ENCODE results near the gene CXCR4.

The CXCR4 gene

GRCh38 chr2:136069773-136070172 is 48.2 kb downstream of the CXCR4 start:
- no peak overlapping the region for H3K4me3 ChIP-seq (ENCODE audit: low read depth, low read length)
- no peak for DNase-seq (ENCODE audit: low read depth, low spot score)
- in situ Hi-C loops (cut with HindIII; ENCODE audit: low sequenced_read_pairs) = no loop called here
- no peak for TF ChIP-seq CTCF (IDR thresholded peaks at IDR 0.05; ENCODE audit: low read depth, low read length)

- in situ Hi-C loops (cut with HindIII; ENCODE audit: low sequenced_read_pairs) = no loop called here
- no peak for DNase-seq (ENCODE audit: low read depth, low spot score)
- no peak for TF ChIP-seq CTCF (IDR thresholded peaks at IDR 0.05; ENCODE audit: low read depth, low read length)
- no peak overlapping the region for H3K4me3 ChIP-seq (ENCODE audit: low read depth, low read length)
Measured at GRCh38 chr2:136068581-136069227, 49.2 kb downstream of the CXCR4 start.

- DNase-seq (ENCODE audit: low read depth, low spot score) = no peak
- no peak overlapping the region for H3K4me3 ChIP-seq (ENCODE audit: low read depth, low read length)
- no peak for TF ChIP-seq CTCF (IDR thresholded peaks at IDR 0.05; ENCODE audit: low read depth, low read length)
- in situ Hi-C loops (cut with HindIII; ENCODE audit: low sequenced_read_pairs) = no loop called here
Measured at GRCh38 chr2:136067897-136068580, 49.9 kb downstream of the CXCR4 start.

GRCh38 chr2:136067459-136067858 is 50.5 kb downstream of the CXCR4 start:
- H3K4me3 ChIP-seq (ENCODE audit: low read depth, low read length) = no peak overlapping the region
- TF ChIP-seq CTCF (IDR thresholded peaks at IDR 0.05; ENCODE audit: low read depth, low read length) = no peak
- DNase-seq (ENCODE audit: low read depth, low spot score) = no peak
- in situ Hi-C loops (cut with HindIII; ENCODE audit: low sequenced_read_pairs) = no loop called here

- no peak overlapping the region for H3K4me3 ChIP-seq (ENCODE audit: low read depth, low read length)
- no peak for DNase-seq (ENCODE audit: low read depth, low spot score)
- in situ Hi-C loops (cut with HindIII; ENCODE audit: low sequenced_read_pairs) = no loop called here
- TF ChIP-seq CTCF (IDR thresholded peaks at IDR 0.05; ENCODE audit: low read depth, low read length) = no peak
Measured at GRCh38 chr2:136065907-136066306, 52.0 kb downstream of the CXCR4 start.

- TF ChIP-seq CTCF (IDR thresholded peaks at IDR 0.05; ENCODE audit: low read depth, low read length) = no peak
- no peak for DNase-seq (ENCODE audit: low read depth, low spot score)
- in situ Hi-C loops (cut with HindIII; ENCODE audit: low sequenced_read_pairs) = no loop called here
- no peak overlapping the region for H3K4me3 ChIP-seq (ENCODE audit: low read depth, low read length)
Measured at GRCh38 chr2:136065384-136065783, 52.6 kb downstream of the CXCR4 start.
